Neutrophil (primary cell): ENCODE results near the gene ORM2.

Experiments
- H3K27ac ChIP-seq: fragments of 200-600 bp; sonication (generic); 2 replicates; pipeline ENCODE4 v1.5.1; 2016; ENCODE audit warnings: mild to moderate bottlenecking, moderate library complexity
- H3K27me3 ChIP-seq: fragments of 200-600 bp; sonication (generic); 2 replicates; pipeline ENCODE4 v1.6.0; 2016; ENCODE audit warnings: mild to moderate bottlenecking
- H3K36me3 ChIP-seq: fragments of 200-600 bp; sonication (generic); 2 replicates; pipeline ENCODE4 v1.5.1; 2017
- H3K4me1 ChIP-seq, 2 experiments: fragments of 200-600 bp in 1 of 2; sonication (generic) in 1 of 2; 1 replicate in 1 of 2; 2 replicates in 1 of 2; pipeline versions ENCODE4 v1.5.1 to v1.6.1; 2013 to 2016; ENCODE audit warnings: low read depth in 1 of 2, low read length in 1 of 2, mild to moderate bottlenecking in 1 of 2, moderate library complexity in 1 of 2; ENCODE audit not compliant: control insufficient read depth in 1 of 2, insufficient read depth in 1 of 2
- H3K4me3 ChIP-seq, 2 experiments: fragments of 200-600 bp in 1 of 2; sonication (generic) in 1 of 2; 1 replicate in 1 of 2; 2 replicates in 1 of 2; pipeline ENCODE4 v1.5.1; 2013 to 2016; ENCODE audit warnings: low read depth in 1 of 2, low read length in 1 of 2, mild to moderate bottlenecking in 1 of 2, moderate library complexity in 1 of 2
- H3K9me3 ChIP-seq: fragments of 200-600 bp; sonication (generic); 2 replicates; pipeline ENCODE4 v1.5.1; 2016
- CTCF ChIP-seq: fragments of 200-600 bp; sonication (generic); IDR thresholded peaks from 2 replicates; pipeline ENCODE4 v1.5.1; 2016; ENCODE audit warnings: antibody characterized with exemption

The ORM2 gene

GRCh38 chr9:114375386-114376175, 45.9 kb downstream of the ORM2 start:
- TF ChIP-seq CTCF = no peak
- H3K27ac ChIP-seq = peak overlapping the region; percentile 98

GRCh38 chr9:114376586-114377445, 47.1 kb downstream of the ORM2 start:
- no peaks in the 10 kb centered on the region for H3K9me3 ChIP-seq
- H3K27me3 ChIP-seq = no peaks in the 10 kb centered on the region
- H3K4me1 ChIP-seq = peaks cover 95% of the 10 kb centered on the region in 2 experiments
- no peak for TF ChIP-seq CTCF
- H3K27ac ChIP-seq = peak overlapping the region; percentile 98
- H3K4me3 ChIP-seq = no peak overlapping the region
- H3K36me3 ChIP-seq = peaks cover 77% of the 10 kb centered on the region

More at GRCh38 chr9:114375386-114376175, 45.9 kb downstream of the ORM2 start:
- Histone ChIP-seq H3K9me3 (no peaks in the 10 kb centered on the region), H3K4me3 (peak overlapping the region in 1 of 2 experiments; percentile 28), H3K4me1 (peaks cover 95 to 97% of the 10 kb centered on the region in 2 experiments), H3K36me3 (peaks cover 75% of the 10 kb centered on the region), H3K27me3 (no peaks in the 10 kb centered on the region)

- Histone ChIP-seq H3K9me3 (no peaks in the 10 kb centered on the region), H3K36me3 (peaks cover 73% of the 10 kb centered on the region), H3K4me1 (peaks cover 95% of the 10 kb centered on the region in 2 experiments), H3K27ac (peak overlapping the region; percentile 98), H3K27me3 (no peaks in the 10 kb centered on the region), H3K4me3 (no peak overlapping the region)
- no peak for TF ChIP-seq CTCF
These were observed 48.3 kb downstream of the ORM2 start for GRCh38 chr9:114378016-114378415.

- H3K4me3 ChIP-seq = peak overlapping the region in 1 of 2 experiments; percentile 18
- no peaks in the 10 kb centered on the region for H3K9me3 ChIP-seq
- no peak for TF ChIP-seq CTCF
- H3K4me1 ChIP-seq = peaks cover 95% of the 10 kb centered on the region in 2 experiments
- peaks cover 74% of the 10 kb centered on the region for H3K36me3 ChIP-seq
- H3K27me3 ChIP-seq = no peaks in the 10 kb centered on the region
- peak overlapping the region; percentile 98 for H3K27ac ChIP-seq
These were observed 49.2 kb downstream of the ORM2 start for GRCh38 chr9:114378883-114379282.
